Left lung (tissue), 10 donors: Measurements from ENCODE around the gene KRTAP10-4. TPM values are rescaled to one million over a fixed set of nuclear protein-coding genes. Genes with fewer than 3 reads are reported as not detected.
"Not testable (repeated sequence)": the region's sequence is repeated elsewhere in the genome, so short reads cannot be mapped to it uniquely, and the experiment has no call there.

Experiments used
- ATAC-seq: fragments of 200-7000 bp; cut with Tn5 transposase; one replicate; pipeline ENCODE4 v1.9.1; 2020; ENCODE audit warnings: moderate library complexity
- DNase-seq, 4 donors: peaks; one replicate each; pipeline ENCODE4 v3.0.0-alpha.2; 2013 to 2020
- H3K27ac ChIP-seq, 2 donors: fragments of 200-600 bp; sonication (generic) in 1 of 2; one replicate each; pipeline versions ENCODE4 v1.5.0 to v1.8.0; 2020 to 2021
- H3K27me3 ChIP-seq, 2 donors: fragments of 200-600 bp; sonication (generic) in 1 of 2; one replicate each; pipeline versions ENCODE4 v1.5.0 to v1.8.0; 2020 to 2021
- H3K36me3 ChIP-seq, 2 donors: fragments of 200-600 bp; sonication (generic) in 1 of 2; one replicate each; pipeline versions ENCODE4 v1.5.0 to v1.8.0; 2020 to 2021
- H3K4me1 ChIP-seq, 2 donors: fragments of 200-600 bp; one replicate each; pipeline ENCODE4 v1.8.0; 2021
- H3K4me3 ChIP-seq, 2 donors: fragments of 200-600 bp; sonication (generic) in 1 of 2; one replicate each; pipeline versions ENCODE4 v1.5.0 to v1.8.0; 2020 to 2021; ENCODE audit warnings: mild to moderate bottlenecking in 1 of 2
- H3K9me3 ChIP-seq, 2 donors: fragments of 200-600 bp; sonication (generic) in 1 of 2; one replicate each; pipeline versions ENCODE4 v1.5.0 to v1.8.0; 2020 to 2021
- intact Hi-C, 2 donors: fragments of 100-400 bp; cut with DNase I; formaldehyde crosslinking; loops; one replicate each; pipeline versions ENCODE4 v1.11.2 to v1.14.2; 2022
- polyA plus RNA-seq, 6 donors: library from polyadenylated mRNA; unstranded; fragments of 120-200 nt; gene quantifications; one replicate each; pipeline ENCODE4 v1.2.1, GENCODE V29; 2013; ENCODE audit not compliant: insufficient read length in 6 of 6
- total RNA-seq, 2 donors: library from RNA; stranded (reverse); fragmentation: NEBNext Ultra II Directional; extraction: Animal tissue kit (Norgen Biotek cat#: 25700); gene quantifications; one replicate each; pipeline ENCODE4 v1.2.1, GENCODE V29; 2021
- TF ChIP-seq, protein P1 (sequence below), 2 donors: fragments of 200-600 bp; sonication (generic) in 1 of 2; IDR thresholded peaks; one replicate each; pipeline versions ENCODE4 v1.5.0 to v1.8.0; 2021; ENCODE audit warnings: antibody characterized with exemption in 2 of 2
- donor health status: DM: no; HTN: yes; CAD: no.
- donor health status: DM: no; HTN: no; CAD: no.

KRTAP10-4 gene
- total and polyA plus RNA-seq, 8 donors = not detected

DNA sequence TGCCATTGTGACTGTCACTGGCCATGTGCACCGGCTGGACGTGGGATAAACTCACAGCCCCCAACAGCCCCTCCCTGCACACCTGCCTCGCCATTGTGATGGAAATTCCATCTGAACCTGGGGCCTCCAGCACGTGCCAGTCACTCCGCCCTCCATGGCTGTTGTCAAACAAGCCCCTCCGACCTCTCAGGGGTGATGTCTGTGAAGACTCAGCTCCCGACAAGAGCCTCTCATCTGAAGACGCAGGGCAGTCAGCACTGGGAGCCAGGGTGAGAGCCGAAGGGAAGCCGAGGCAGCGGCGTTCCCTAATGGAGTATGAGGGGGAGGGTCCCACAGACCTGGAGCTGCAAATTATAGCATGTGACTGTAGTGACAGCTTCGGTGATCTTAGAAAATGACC is 20.8 kb upstream of the KRTAP10-4 start:
- Histone ChIP-seq H3K9me3 (no peaks in the 10 kb centered on the region), H3K27ac (no peak overlapping the region), H3K36me3 (no peaks in the 10 kb centered on the region), H3K4me1 (no peaks in the 10 kb centered on the region), H3K4me3 (no peak overlapping the region), H3K27me3 (peaks cover 4 to 77% of the 10 kb centered on the region in 2 donors)
- peak in 1 of 4 donors; percentile 26 for DNase-seq
- ATAC-seq = no peak
- intact Hi-C loops = no loop called here
- TF ChIP-seq, protein P1, sequence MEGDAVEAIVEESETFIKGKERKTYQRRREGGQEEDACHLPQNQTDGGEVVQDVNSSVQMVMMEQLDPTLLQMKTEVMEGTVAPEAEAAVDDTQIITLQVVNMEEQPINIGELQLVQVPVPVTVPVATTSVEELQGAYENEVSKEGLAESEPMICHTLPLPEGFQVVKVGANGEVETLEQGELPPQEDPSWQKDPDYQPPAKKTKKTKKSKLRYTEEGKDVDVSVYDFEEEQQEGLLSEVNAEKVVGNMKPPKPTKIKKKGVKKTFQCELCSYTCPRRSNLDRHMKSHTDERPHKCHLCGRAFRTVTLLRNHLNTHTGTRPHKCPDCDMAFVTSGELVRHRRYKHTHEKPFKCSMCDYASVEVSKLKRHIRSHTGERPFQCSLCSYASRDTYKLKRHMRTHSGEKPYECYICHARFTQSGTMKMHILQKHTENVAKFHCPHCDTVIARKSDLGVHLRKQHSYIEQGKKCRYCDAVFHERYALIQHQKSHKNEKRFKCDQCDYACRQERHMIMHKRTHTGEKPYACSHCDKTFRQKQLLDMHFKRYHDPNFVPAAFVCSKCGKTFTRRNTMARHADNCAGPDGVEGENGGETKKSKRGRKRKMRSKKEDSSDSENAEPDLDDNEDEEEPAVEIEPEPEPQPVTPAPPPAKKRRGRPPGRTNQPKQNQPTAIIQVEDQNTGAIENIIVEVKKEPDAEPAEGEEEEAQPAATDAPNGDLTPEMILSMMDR (IDR thresholded peaks at IDR 0.05) = no peak

DNA sequence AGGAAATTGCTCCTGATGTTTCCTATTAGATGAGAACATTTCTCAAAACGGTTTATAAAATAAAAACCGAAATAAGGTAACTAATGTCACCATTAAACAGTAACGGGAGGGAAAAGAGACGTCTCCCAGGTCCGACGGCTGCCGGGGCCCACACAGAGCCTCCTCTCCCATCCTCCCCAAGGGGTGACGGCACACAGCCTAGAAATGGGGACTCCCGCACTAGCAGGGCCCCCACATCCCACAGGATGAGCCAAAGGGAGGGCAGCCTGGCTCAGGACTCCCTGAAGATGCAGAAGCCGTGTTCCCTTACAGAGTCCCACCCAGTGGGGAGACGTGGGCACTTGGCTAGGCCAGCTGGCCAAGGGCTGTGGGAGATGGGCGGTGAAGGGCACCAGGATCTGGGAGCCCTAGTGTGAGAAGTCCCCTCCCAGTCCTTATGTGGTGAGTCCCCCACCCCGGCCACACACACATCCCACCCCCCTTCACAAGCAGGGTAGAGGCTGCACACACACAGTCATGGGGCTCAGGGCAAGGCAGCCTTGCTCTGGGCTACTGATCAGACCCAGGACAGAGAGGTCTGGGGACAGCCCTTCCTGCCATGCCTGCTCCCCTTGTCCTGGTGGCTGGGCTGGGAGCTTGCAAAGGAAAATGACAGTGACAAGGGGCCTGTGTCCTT is 18.2 kb upstream of the KRTAP10-4 start:
- DNase-seq = peak in 1 of 4 donors; percentile 30
- H3K36me3 ChIP-seq = no peaks in the 10 kb centered on the region
- no peaks in the 10 kb centered on the region for H3K4me1 ChIP-seq
- H3K9me3 ChIP-seq = no peaks in the 10 kb centered on the region
- TF ChIP-seq, protein P1 (IDR thresholded peaks at IDR 0.05) = no peak
- intact Hi-C loops = no loop called here
- no peak for ATAC-seq
- H3K4me3 ChIP-seq = no peak overlapping the region
- H3K27me3 ChIP-seq = peaks cover 4 to 58% of the 10 kb centered on the region in 2 donors
- H3K27ac ChIP-seq = no peak overlapping the region

DNA sequence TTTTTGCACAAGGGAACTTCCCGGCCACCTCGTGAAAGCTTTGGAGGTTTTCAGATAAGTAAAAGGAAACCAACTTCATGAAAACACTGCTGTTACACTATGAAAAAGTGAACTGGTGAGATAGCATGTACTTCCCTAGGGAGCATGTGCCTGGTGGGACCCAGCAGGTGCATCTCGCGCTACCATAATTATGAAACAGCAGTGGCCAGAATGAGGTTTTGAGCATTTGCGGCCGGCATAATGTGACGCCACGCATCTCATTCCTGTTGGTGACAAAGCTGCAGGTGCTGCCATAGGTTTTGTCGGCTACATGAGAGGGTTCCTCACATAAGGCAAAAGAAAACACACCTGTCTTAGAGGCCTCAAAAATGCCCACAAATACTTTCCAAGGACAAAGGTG is 16.6 kb upstream of the KRTAP10-4 start:
- no peak for ATAC-seq
- Histone ChIP-seq H3K36me3 (no peaks in the 10 kb centered on the region), H3K4me3 (no peak overlapping the region), H3K4me1 (no peaks in the 10 kb centered on the region), H3K9me3 (peaks cover 0 to under 1% of the 10 kb centered on the region in 2 donors), H3K27me3 (peaks cover 4 to 44% of the 10 kb centered on the region in 2 donors), H3K27ac (no peak overlapping the region)
- TF ChIP-seq, protein P1 (IDR thresholded peaks at IDR 0.05) = no peak
- peak in 1 of 4 donors; percentile 24 for DNase-seq
- intact Hi-C loops = no loop called here

DNA sequence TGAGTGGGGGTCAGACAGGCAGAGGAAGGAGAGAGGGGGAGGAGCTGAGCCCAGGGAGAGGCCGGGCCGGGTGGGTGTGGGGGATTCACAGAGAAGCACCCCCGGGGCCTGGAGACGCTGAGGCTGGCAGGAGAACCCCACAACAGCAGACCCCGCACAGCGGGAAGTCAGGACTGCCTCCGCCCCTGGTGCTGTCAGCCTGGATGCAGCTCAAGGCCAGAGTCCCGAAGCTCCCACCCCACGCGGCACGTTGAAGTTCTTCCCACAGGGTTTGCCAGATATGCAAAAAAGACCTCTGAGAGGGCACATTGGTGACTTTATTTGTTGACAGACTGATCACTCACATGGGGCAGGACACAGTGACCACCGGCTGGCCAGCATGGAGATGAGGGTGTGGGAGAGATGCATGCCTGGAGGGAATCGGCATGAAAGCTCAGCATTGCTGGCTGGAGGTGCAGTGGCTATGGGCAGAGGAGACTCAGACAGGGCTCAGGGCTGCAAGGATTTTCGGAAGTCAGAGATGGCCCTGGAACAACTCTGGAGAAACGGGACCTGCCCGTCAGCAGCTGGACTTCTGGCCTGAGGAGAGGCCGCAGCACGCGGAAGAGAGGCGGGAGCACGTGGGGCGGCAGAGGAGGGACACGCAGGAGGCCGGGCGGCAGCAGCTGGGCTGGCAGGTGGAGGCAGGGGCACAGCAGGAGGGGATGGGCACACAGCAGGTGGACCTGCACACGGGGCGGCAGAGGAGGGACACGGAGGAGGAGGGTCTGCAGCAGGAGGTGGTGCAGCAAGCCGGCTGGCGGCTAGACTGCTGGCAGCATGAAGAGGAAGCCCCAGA is 15.8 kb upstream of the KRTAP10-4 start:
- Histone ChIP-seq H3K36me3 (no peaks in the 10 kb centered on the region), H3K4me1 (no peaks in the 10 kb centered on the region), H3K27ac (no peak overlapping the region), H3K4me3 (no peak overlapping the region), H3K27me3 (peaks cover 4 to 36% of the 10 kb centered on the region in 2 donors), H3K9me3 (peaks cover 0 to 7% of the 10 kb centered on the region in 2 donors)
- DNase-seq = peak in 1 of 4 donors; percentile 70
- intact Hi-C loops = no loop called here
- ATAC-seq = no peak
- TF ChIP-seq, protein P1 (IDR thresholded peaks at IDR 0.05) = no peak

DNA sequence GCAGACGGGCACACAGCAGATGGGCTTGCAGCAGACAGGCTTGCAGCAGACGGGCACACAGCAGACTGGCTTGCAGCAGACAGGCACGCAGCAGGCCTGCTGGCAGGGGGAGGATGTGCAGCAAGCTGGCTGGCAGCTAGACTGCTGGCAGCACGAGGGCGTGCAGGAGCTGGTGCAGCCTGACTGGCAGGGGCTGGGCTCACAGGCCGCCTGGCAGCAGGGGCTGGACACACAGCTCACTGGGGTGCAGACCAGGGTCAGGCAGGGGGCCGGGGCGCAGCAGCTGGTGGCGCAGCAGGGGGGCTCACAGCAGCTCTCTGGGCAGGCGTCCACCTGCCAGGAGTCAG is 15.2 kb upstream of the KRTAP10-4 start:
- H3K4me3 ChIP-seq, H3K36me3 ChIP-seq, intact Hi-C loops, H3K9me3 ChIP-seq, H3K4me1 ChIP-seq, ATAC-seq, H3K27ac ChIP-seq: not testable (repeated sequence)
- peak in 1 of 4 donors; percentile 57 for DNase-seq
- H3K27me3 ChIP-seq = peaks cover 4 to 35% of the 10 kb centered on the region in 2 donors
